GM23338 (cell line): ENCODE data around the gene SHCBP1L. TPM values are rescaled to one million over a fixed set of nuclear protein-coding genes. Genes with fewer than 3 reads are reported as not detected.

Experiments used
- ATAC-seq: fragments of 200-7000 bp; cut with Tn5 transposase; 3 replicates; pipeline ENCODE4 v1.9.1; 2020
- DNase-seq: peaks from one replicate; pipeline ENCODE4 v3.0.0-alpha.2; 2015; ENCODE audit warnings: low spot score
- H2AFZ ChIP-seq: fragments of 200-600 bp; sonication (generic); 2 replicates; pipeline ENCODE4 v1.8.0; 2016; ENCODE audit warnings: antibody characterized with exemption, mild to moderate bottlenecking, moderate library complexity
- H3F3A ChIP-seq: fragments of 200-600 bp; sonication (generic); replicated peaks from 2 replicates; pipeline ENCODE4 v1.8.0; 2017; ENCODE audit warnings: antibody characterized with exemption, mixed run types, low read depth
- H3K27ac ChIP-seq: fragments of 200-600 bp; sonication (generic); 2 replicates; pipeline ENCODE4 v1.6.1; 2016; ENCODE audit warnings: low read depth
- H3K27me3 ChIP-seq: fragments of 200-600 bp; sonication (generic); 2 replicates; pipeline ENCODE4 v1.8.0; 2016; ENCODE audit warnings: mild to moderate bottlenecking, mixed run types, moderate library complexity; ENCODE audit not compliant: insufficient read depth
- H3K36me3 ChIP-seq: fragments of 200-600 bp; sonication (generic); 2 replicates; pipeline ENCODE4 v1.8.0; 2016; ENCODE audit warnings: mild to moderate bottlenecking; ENCODE audit not compliant: insufficient read depth
- H3K4me1 ChIP-seq: fragments of 200-600 bp; sonication (generic); 2 replicates; pipeline ENCODE4 v1.8.0; 2016; ENCODE audit warnings: mild to moderate bottlenecking, moderate library complexity; ENCODE audit not compliant: insufficient read depth
- H3K4me2 ChIP-seq: fragments of 200-600 bp; sonication (generic); 2 replicates; pipeline ENCODE4 v1.7.1; 2017; ENCODE audit warnings: mixed run types
- H3K4me3 ChIP-seq: fragments of 200-600 bp; sonication (generic); 2 replicates; pipeline ENCODE4 v1.6.1; 2016; ENCODE audit warnings: mixed run types
- H3K79me2 ChIP-seq: fragments of 200-600 bp; sonication (generic); replicated peaks from 2 replicates; pipeline ENCODE4 v1.8.0; 2017; ENCODE audit warnings: mild to moderate bottlenecking; ENCODE audit not compliant: insufficient read depth
- H3K9me2 ChIP-seq: fragments of 200-600 bp; sonication (generic); 2 replicates; pipeline ENCODE4 v1.8.0; 2017; ENCODE audit not compliant: insufficient read depth
- H4K20me1 ChIP-seq: fragments of 200-600 bp; sonication (generic); replicated peaks from 2 replicates; pipeline ENCODE4 v1.8.0; 2017; ENCODE audit warnings: mild to moderate bottlenecking; ENCODE audit not compliant: insufficient read depth
- H3K27ac Mint-ChIP-seq: 2 replicates; pipeline ENCODE4 v1.8.0; 2020; ENCODE audit warnings: inconsistent platforms, mild to moderate bottlenecking, moderate library complexity, mixed read lengths
- H3K27me3 Mint-ChIP-seq: 3 replicates; pipeline ENCODE4 v1.8.0; 2022; ENCODE audit warnings: low read depth, mild to moderate bottlenecking, moderate library complexity, mixed read lengths, inconsistent platforms; ENCODE audit not compliant: insufficient read depth, poor library complexity
- H3K36me3 Mint-ChIP-seq: 3 replicates; pipeline ENCODE4 v1.8.0; 2021; ENCODE audit warnings: low read depth, mild to moderate bottlenecking, inconsistent platforms, moderate library complexity, mixed read lengths
- H3K4me1 Mint-ChIP-seq: 3 replicates; pipeline ENCODE4 v1.8.0; 2020; ENCODE audit warnings: mild to moderate bottlenecking, inconsistent platforms, mixed read lengths
- H3K4me3 Mint-ChIP-seq: 3 replicates; pipeline ENCODE4 v1.8.0; 2021; ENCODE audit warnings: moderate library complexity, mild to moderate bottlenecking, inconsistent platforms, mixed read lengths
- H3K9me3 Mint-ChIP-seq: 3 replicates; pipeline ENCODE4 v1.8.0; 2020; ENCODE audit warnings: moderate library complexity, mild to moderate bottlenecking, inconsistent platforms, mixed read lengths
- CREB1 ChIP-seq: fragments of 250-450 bp; sonication (Bioruptor Pico); IDR thresholded peaks from 2 replicates; pipeline ENCODE4 v1.5.0; 2020; ENCODE audit warnings: low read depth, mild to moderate bottlenecking, moderate library complexity
- CTCF ChIP-seq, 2 experiments: fragments of 200-600 bp in 1 of 2; sonication (generic) in 1 of 2; conservative IDR thresholded peaks; 2 replicates each; pipeline versions ENCODE4 v1.5.1 to v1.6.1; 2016 to 2017; ENCODE audit warnings: antibody characterized with exemption in 2 of 2, low read depth in 2 of 2, mild to moderate bottlenecking in 2 of 2, moderate library complexity in 1 of 2
- JUNB ChIP-seq: IDR thresholded peaks from one replicate; pipeline ENCODE4 v1.6.1; 2016; ENCODE audit warnings: antibody characterized with exemption; ENCODE audit not compliant: unreplicated experiment
- NANOG ChIP-seq: IDR thresholded peaks from 2 replicates; pipeline ENCODE4 v1.6.1; 2016; ENCODE audit warnings: antibody characterized with exemption, borderline replicate concordance
- POLR2AphosphoS5 ChIP-seq: IDR thresholded peaks from 2 replicates; pipeline ENCODE4 v1.6.1; 2016; ENCODE audit warnings: antibody characterized with exemption, low read depth
- REST ChIP-seq: IDR thresholded peaks from one replicate; pipeline ENCODE4 v1.6.1; 2018; ENCODE audit warnings: antibody characterized with exemption; ENCODE audit not compliant: unreplicated experiment
- STAT1 ChIP-seq: IDR thresholded peaks from one replicate; pipeline ENCODE4 v1.6.1; 2016; ENCODE audit warnings: antibody characterized with exemption; ENCODE audit not compliant: unreplicated experiment
- ZNF114 ChIP-seq: fragments of 250-450 bp; sonication (Bioruptor Pico); IDR thresholded peaks from 2 replicates; pipeline ENCODE4 v1.5.0; 2020; ENCODE audit warnings: mild to moderate bottlenecking, moderate library complexity
- ZNF331 ChIP-seq: fragments of 250-450 bp; sonication (Bioruptor Pico); IDR thresholded peaks from 2 replicates; pipeline ENCODE4 v1.5.0; 2020; ENCODE audit warnings: low read depth, mild to moderate bottlenecking, moderate library complexity
- ZNF462 ChIP-seq: fragments of 250-450 bp; sonication (Bioruptor Pico); IDR thresholded peaks from 2 replicates; pipeline ENCODE4 v1.5.0; 2020; ENCODE audit warnings: mild to moderate bottlenecking, moderate library complexity
- polyA plus RNA-seq: library from polyadenylated mRNA; unstranded; fragments of >200 nt; fragmentation: Nextera tagmentation; extraction: Ambion mirVana; gene quantifications from 2 replicates; pipeline ENCODE4 v1.2.1, GENCODE V29; 2016
- total RNA-seq: library from RNA; depleted of rRNA; stranded (reverse); fragments of >200 nt; shearing (Covaris generic); gene quantifications from 2 replicates; pipeline ENCODE4 v1.2.3, GENCODE V29; 2014

SHCBP1L gene
- total and polyA plus RNA-seq, 2 experiments from 2014 or later = not detected

GRCh38 chr1:182935716-182936115 lies 17.2 kb downstream of the SHCBP1L start (continued):
- TF ChIP-seq REST (no peak), NANOG (no peak)

- Histone ChIP-seq H3K4me2 (no peak overlapping the region), H2AFZ (no peak overlapping the region), H3K36me3 (no peaks in the 10 kb centered on the region), H3F3A (no peaks in the 10 kb centered on the region), H3K4me1 (no peaks in the 10 kb centered on the region), H3K27ac (no peak overlapping the region), H4K20me1 (no peaks in the 10 kb centered on the region), H3K4me3 (no peak overlapping the region), H3K79me2 (no peaks in the 10 kb centered on the region), H3K27me3 (no peaks in the 10 kb centered on the region), H3K9me2 (no peaks in the 10 kb centered on the region)
- Mint-ChIP-seq H3K4me1 (no peaks in the 10 kb centered on the region), H3K27ac (no peak overlapping the region), H3K4me3 (no peak overlapping the region), H3K36me3 (peaks cover 3% of the 10 kb centered on the region; the same call in 2 of the 3 replicates), H3K9me3 (peaks cover 8% of the 10 kb centered on the region), H3K27me3 (no peaks in the 10 kb centered on the region)
- no peak for DNase-seq
- no peak for ATAC-seq
- no peak for TF ChIP-seq CTCF (conservative IDR thresholded peaks at IDR 0.05; ENCODE audit: low read depth in 2 of 2)
- no peak for TF ChIP-seq ZNF114
- TF ChIP-seq STAT1 = no peak
- TF ChIP-seq JUNB = no peak
- no peak for TF ChIP-seq ZNF462
- no peak for TF ChIP-seq POLR2AphosphoS5
- no peak for TF ChIP-seq CREB1 (CRISPR knock-in tag)
- TF ChIP-seq REST = no peak
- no peak for TF ChIP-seq ZNF331 (CRISPR knock-in tag)
These were observed 22.0 kb downstream of the SHCBP1L start for GRCh38 chr1:182930985-182931384.
